Measurements from ENCODE around the gene LRMDA.

The LRMDA gene

DNA sequence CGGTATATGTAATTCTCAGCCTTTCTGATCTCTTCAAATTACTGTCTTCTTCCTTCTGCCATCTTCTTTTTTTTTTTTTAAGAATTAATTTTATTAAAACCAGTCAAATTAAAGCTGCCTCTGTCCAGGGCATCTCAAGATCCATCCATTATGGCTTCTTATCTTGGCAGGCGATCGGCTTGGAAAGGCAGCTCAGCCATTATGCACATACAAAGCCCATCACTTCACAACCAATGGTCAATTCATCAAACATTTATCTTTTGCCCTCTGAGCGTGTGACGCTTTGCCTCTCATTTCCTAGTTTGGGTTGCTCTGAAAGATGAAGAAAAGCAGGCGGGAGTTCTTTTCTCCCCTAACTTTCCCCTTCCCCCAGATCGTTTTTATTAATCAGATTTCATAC, 591.6 kb downstream of the LRMDA start:
- H3K4me3 ChIP-seq (ENCODE audit: low read depth, low read length): no peak overlapping the region
- in situ Hi-C loops (cut with HindIII; ENCODE audit: low sequenced_read_pairs): no loop called here
- no peak for DNase-seq (ENCODE audit: low read depth)
- TF ChIP-seq, protein P1, sequence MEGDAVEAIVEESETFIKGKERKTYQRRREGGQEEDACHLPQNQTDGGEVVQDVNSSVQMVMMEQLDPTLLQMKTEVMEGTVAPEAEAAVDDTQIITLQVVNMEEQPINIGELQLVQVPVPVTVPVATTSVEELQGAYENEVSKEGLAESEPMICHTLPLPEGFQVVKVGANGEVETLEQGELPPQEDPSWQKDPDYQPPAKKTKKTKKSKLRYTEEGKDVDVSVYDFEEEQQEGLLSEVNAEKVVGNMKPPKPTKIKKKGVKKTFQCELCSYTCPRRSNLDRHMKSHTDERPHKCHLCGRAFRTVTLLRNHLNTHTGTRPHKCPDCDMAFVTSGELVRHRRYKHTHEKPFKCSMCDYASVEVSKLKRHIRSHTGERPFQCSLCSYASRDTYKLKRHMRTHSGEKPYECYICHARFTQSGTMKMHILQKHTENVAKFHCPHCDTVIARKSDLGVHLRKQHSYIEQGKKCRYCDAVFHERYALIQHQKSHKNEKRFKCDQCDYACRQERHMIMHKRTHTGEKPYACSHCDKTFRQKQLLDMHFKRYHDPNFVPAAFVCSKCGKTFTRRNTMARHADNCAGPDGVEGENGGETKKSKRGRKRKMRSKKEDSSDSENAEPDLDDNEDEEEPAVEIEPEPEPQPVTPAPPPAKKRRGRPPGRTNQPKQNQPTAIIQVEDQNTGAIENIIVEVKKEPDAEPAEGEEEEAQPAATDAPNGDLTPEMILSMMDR (IDR thresholded peaks at IDR 0.05; ENCODE audit: low read depth, low read length, missing control alignments): no peak

- no peak overlapping the region for H3K4me3 ChIP-seq (ENCODE audit: low read depth, low read length)
- TF ChIP-seq, protein P1 (IDR thresholded peaks at IDR 0.05; ENCODE audit: low read depth, low read length, missing control alignments): no peak
- DNase-seq (ENCODE audit: low read depth): no peak
- in situ Hi-C loops (cut with HindIII; ENCODE audit: low sequenced_read_pairs): no loop called here
Measured at GRCh38 chr10:76024460-76025123, 593.2 kb downstream of the LRMDA start.

DNA sequence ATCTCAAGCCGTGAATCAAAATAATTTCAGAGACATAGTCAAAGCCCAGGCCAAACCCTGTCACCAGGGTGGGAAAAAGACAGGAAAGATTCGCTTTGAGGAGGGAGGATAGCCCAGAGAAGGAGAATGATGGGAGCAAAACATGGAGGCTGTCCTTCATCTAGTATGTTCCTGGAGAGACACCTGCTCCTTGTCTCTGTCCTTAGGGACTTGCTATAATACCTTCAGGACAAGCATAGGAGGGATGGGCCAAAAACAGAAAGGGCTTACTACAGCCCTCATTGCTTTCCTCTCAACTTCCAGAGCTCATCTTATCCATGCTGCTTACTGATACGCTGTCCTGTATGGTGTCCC, 593.7 kb downstream of the LRMDA start:
- DNase-seq (ENCODE audit: low read depth): no peak
- TF ChIP-seq, protein P1 (IDR thresholded peaks at IDR 0.05; ENCODE audit: low read depth, low read length, missing control alignments): no peak
- in situ Hi-C loops (cut with HindIII; ENCODE audit: low sequenced_read_pairs): no loop called here
- no peak overlapping the region for H3K4me3 ChIP-seq (ENCODE audit: low read depth, low read length)

GRCh38 chr10:76026176-76026771, 594.9 kb downstream of the LRMDA start:
- DNase-seq (ENCODE audit: low read depth): no peak
- no peak overlapping the region for H3K4me3 ChIP-seq (ENCODE audit: low read depth, low read length)
- in situ Hi-C loops (cut with HindIII; ENCODE audit: low sequenced_read_pairs): no loop called here
- TF ChIP-seq, protein P1 (IDR thresholded peaks at IDR 0.05; ENCODE audit: low read depth, low read length, missing control alignments): no peak

DNA sequence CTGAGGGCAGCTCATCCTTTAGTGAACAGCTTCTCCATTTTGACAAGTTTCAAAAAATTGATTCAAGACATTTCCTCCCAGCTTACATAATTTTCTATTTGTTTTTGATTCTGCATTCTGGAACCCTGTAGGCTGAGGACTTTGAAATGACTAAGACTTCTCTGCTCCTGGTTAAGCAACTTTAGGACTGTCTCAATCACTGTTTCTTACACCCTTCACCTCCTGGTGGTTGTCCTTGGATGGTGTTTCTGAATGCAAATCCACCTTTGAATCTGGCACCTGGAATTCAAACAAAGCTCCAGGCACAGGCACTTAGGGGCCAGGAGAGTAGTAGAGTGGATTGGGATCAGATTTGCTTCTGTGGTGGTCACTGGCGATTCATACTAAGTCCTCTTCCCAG, 595.5 kb downstream of the LRMDA start:
- no peak for DNase-seq (ENCODE audit: low read depth)
- TF ChIP-seq, protein P1 (IDR thresholded peaks at IDR 0.05; ENCODE audit: low read depth, low read length, missing control alignments): no peak

GRCh38 chr10:76029782-76030181, 598.4 kb downstream of the LRMDA start:
- in situ Hi-C loops (cut with HindIII; ENCODE audit: low sequenced_read_pairs): loop anchor here (10.0 kb wide), 1 partner anchor 625 kb away; the partner anchor contains the start of gene ZNF503
- DNase-seq (ENCODE audit: low read depth): no peak
- H3K4me3 ChIP-seq (ENCODE audit: low read depth, low read length): no peak overlapping the region
- TF ChIP-seq, protein P1 (IDR thresholded peaks at IDR 0.05; ENCODE audit: low read depth, low read length, missing control alignments): no peak

More for the DNA sequence above, 595.5 kb downstream of the LRMDA start:
- H3K4me3 ChIP-seq (ENCODE audit: low read depth, low read length): no peak overlapping the region
- in situ Hi-C loops (cut with HindIII; ENCODE audit: low sequenced_read_pairs): no loop called here

Data from astrocyte of the cerebellum (primary cell).